HG03439 (cell line): ENCODE data around the gene COX19.
"Not testable (repeated sequence)": the region's sequence is repeated elsewhere in the genome, so short reads cannot be mapped to it uniquely, and the experiment has no call there.

Experiments used
- ATAC-seq: cut with Tn5 transposase; IDR thresholded peaks from one replicate; pipeline ENCODE4 v1.9.1; 2021; ENCODE audit warnings: mild to moderate bottlenecking, moderate library complexity; ENCODE audit not compliant: unreplicated experiment

The COX19 gene

GRCh38 chr7:931871-932650, 43.3 kb downstream of the COX19 start:
- ATAC-seq: no peak

- no peak for ATAC-seq
Observed at GRCh38 chr7:930975-931758, 44.2 kb downstream of the COX19 start.

DNA sequence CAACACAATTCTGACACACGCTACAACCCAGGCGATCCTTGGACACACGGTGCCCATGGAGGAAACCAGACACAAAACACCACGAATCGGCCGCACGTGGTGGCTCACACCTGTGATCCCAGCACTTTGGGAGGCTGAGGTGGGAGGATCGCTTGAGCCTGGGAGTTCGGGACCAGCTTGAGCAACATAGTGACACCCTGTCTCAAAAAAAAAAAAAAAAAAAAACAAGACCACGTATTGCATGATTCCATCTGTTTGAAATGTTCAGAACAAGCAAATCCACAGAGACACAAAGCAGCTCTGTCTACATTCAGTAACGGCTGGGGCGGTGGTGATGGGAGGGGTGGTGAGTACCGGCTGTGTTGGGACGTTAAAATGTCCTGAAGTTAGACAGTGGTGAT, 46.0 kb downstream of the COX19 start:
- ATAC-seq: no peak

DNA sequence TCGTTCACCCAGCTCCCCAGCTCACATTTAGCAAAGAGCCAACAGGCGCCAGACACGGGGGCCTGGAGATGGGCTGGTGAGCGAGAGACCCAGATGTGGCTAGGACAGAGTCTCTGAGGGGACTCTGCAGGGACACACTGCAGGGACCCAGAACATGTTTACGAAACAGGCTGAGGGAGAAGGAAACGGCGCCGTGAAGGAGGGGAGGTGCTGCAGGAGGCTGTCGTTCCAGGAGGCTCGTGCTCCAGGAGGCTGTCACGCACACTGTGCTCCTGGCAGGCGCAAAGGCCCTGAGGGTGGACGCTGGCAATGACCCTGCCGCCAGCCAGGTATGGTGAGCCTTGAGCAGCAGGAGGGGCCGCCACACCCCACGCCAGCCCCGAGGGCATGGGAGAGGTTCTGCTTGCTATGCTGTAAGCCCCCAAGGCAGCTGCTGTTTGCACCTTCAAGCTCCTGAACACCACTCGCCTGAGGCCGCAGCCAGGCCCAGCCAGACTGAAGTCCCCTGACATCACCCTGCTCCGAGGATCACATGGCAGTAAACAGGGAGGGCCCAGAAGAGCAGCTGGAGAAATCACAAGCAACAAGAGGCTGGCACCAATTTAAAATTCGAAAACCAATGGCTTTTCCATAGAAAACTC, 48.2 kb downstream of the COX19 start:
- ATAC-seq: no peak

GRCh38 chr7:926061-927030, 49.0 kb downstream of the COX19 start:
- no peak for ATAC-seq

DNA sequence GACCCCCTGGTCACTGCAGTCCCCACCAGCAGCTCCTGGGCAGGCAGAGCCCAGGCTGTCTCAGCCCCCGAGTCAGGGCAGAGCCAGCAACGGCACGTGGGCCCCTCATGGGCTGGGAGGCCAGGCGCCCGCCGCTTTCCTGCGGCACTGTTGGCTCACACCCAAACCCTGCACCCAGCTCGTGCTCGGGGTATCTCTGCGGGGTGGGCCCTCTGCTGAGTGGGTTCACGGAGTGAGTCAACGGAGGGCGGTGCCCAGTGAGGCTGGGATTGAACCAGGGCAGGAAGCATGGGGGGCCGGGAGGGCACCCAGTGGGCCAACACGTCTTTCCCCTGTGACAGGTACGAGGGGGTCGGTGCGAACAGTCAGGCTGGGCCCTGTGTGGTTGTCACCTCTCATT, 49.7 kb downstream of the COX19 start:
- ATAC-seq: no peak

- peak; percentile 43 for ATAC-seq
Observed at GRCh38 chr7:924541-925231, 50.7 kb downstream of the COX19 start.

DNA sequence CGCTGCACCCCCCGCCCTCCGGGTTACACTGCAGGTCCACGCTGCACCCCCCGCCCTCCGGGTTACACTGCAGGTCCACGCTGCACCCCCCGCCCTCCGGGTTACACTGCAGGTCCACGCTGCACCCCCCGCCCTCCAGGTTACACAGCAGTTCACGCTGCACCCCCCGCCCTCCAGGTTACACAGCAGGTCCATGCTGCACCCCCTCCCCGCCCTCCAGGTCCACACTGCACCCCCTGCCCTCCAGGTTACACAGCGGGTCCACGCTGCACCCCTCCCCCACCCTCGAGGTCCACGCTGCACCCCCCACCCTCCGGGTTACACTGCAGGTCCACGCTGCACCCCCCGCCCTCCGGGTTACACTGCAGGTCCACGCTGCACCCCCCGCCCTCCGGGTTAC, 51.3 kb downstream of the COX19 start:
- ATAC-seq: not testable (repeated sequence)

DNA sequence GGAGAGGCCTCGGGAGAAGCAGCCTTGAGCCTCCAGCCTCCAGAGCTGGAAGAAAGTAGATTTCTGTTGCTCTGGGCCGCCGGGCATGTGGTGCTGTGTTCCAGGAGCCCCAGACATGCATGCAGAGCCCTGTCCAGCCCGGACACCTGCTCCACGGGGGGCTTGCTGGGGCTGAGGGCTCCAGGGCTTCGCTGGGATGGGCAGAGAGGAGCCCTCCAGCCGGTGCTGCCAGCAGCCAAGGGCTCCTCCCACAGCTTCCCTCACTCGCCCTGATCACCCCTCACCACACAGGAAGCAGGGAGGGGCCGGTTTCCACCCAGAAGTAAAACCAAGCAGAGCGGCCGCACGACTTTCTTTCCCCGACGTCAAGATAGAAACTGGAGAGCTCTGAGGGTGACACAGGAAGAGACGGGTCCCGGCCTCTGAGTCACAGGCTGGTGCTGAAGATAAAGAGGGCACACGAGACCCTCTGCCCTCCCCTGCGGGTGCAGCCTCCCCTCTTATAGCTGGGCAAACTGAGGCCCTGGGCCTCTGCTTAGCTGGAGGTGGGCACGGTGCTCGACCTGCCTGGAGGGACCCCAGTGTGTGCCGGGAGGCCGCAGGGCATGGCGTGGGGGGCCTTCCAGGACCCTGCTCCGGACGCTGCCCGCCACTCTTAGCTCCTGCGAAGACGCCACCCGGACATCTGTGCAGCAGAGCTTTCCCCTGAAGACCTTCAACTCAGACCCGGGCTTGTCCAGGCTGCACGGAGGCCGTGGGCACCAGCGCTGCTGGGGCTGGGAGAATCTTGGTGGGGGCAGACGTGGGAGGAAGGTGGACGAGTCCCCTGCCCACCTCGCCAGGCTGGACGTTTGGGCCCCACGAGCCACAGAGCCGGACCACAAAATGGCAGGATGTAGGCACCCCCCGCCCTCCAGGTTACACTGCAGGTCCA, 52.0 kb downstream of the COX19 start:
- peak; percentile 61 for ATAC-seq

DNA sequence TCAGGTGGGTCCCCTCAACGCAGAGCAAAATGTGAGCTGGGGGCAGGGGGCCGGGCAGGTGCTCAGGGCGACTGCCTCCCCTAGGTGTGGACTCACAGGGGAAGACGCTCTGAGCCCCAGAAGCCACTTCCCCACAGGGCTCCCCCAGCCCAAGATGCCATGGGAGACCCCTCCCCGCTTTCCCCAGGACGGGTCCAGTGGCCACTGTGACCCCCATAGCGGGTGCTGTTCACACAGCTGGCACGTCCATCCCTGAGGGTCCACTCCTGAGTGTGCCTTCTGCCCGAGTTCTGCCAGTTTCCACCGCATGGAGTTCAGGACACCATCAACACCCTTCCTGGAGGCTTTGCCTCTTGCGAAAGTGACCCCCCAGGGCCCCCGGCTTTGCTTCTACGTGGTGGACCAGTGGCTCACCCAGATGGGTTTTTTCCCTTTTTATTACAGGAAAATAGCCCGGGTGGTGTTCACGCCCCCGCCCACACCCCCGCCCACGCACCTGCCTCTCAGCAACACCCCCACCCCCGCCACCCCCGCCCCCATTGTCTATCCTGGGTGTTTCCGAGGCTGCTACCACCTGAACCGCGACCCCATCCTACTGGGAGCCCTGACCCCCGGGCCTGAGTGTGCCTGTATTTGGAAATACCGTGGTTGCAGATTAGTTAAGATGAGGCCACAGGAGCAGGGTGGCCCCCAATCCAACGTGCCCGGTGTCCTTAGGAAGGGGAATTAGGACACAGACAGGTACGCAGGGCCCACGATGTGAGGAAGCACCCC, 52.8 kb downstream of the COX19 start:
- no peak for ATAC-seq

DNA sequence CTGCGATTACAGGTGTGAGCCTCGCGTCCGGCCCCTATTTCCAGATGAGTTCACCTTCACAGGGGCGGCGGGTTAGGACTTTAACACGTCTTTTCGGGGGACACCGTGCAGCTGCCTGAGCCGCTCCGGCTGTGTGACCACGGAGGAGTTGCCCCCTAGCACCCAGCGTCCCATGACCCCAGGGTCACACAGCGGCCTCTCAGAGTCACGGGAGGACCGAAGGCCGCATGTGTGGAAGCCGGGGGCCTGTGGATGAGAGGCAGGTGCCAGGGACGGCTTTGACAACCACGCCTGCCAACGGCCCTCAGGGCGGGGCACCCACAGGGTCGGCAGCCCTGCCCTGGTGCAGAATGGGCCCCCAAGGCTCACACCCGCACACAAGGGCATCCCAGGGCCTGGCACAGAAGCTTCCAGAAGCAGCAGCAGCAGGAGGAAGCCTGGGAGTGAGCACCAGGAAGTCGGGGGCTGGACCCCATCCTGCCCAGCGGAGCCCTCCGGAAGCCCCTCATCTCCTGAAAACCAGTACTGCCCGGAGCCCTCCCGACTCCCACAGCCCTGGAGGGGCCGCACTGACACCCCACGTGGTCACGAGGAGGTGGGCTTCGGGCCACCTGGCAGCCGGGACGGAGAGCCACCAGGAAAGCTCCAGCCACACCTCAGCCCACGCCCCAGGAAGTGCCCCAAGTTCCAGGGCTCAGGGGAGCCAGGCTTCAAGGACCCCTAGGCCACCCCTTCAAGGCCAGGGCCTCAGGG, 53.6 kb downstream of the COX19 start:
- no peak for ATAC-seq

DNA sequence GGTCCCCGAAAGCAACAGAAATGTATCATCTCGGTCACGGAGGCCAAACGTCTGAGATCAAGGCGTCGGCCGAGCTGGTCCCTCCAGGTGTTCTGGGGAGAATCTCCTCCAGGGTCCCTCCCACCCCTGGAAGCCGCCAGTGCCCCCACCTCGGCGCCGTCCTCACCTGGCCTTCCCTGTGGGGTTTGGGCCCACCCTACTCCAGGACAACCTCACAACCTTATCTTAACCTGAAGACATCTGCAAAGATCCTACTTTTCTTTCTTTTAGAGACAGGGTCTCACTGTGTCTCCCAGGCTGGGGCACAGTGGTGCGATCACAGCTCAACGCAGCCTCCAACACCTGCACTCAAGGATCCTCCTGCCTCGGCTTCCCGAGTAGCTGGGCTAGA, 54.3 kb downstream of the COX19 start:
- no peak for ATAC-seq

- ATAC-seq: no peak
Observed at GRCh38 chr7:920351-921070, 54.8 kb downstream of the COX19 start.

GRCh38 chr7:919924-920341, 55.4 kb downstream of the COX19 start:
- ATAC-seq: no peak

GRCh38 chr7:919114-919442, 56.3 kb downstream of the COX19 start:
- no peak for ATAC-seq

DNA sequence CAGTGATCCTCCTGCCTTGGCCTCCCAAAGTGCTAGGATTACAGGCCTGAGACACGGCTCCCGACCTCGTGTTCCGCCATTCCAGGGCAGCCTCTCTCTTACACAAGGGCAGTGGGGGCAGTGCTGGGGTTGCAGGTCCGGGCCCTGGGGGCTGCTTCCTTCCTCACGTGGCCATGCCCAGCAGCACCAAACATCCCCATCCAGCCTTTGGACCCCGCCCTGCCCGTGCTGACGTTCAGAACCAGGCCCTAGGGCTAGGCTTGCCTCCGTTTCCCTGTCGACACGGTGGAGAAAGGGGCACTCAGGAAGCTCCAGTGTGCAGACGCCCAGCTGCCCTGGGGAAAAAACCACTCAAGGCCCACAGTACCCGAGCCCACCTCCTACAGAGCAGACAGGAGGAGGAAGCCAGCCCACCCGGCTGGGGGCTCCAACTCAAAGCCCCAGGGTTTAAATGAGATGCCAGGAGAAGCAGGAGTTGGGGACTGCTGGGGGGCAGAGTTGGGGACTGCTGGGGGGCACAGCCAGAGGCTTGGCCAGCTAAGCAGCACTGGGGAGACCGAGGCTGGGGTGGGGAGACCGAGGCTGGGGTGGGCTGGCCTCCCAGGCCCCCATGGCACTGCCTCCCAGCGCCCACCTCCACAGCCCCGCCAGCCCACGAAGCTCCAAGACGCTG, 56.8 kb downstream of the COX19 start:
- ATAC-seq: no peak

GRCh38 chr7:918118-918425, 57.3 kb downstream of the COX19 start:
- ATAC-seq: no peak
